ENCODE data around the gene MACROD2. TPM values are rescaled to one million over a fixed set of nuclear protein-coding genes. Genes with fewer than 3 reads are reported as not detected.

Gene MACROD2
- total RNA-seq, 1 experiment from 2014 or later = 3.1 TPM

GRCh38 chr20:15476781-15477180 is 1481.5 kb downstream of the MACROD2 start:
- Mint-ChIP-seq H3K36me3 (ENCODE audit: insufficient read depth, unreplicated experiment) (no peaks in the 10 kb centered on the region), H3K27ac (ENCODE audit: low read depth, unreplicated experiment) (no peak overlapping the region), H3K4me3 (ENCODE audit: unreplicated experiment) (no peak overlapping the region), H3K27me3 (ENCODE audit: insufficient read depth, unreplicated experiment) (no peaks in the 10 kb centered on the region), H3K4me1 (ENCODE audit: insufficient read depth, unreplicated experiment) (peaks cover 12% of the 10 kb centered on the region), H3K9me3 (ENCODE audit: unreplicated experiment) (peaks cover 7% of the 10 kb centered on the region)
- CTCF ChIA-PET = interaction anchor here (0.6 kb wide), 1 partner anchor 1325 kb away, joined by 3 read pairs; no protein-coding TSS in a partner anchor
- intact Hi-C loops (cut with micrococcal nuclease) = no loop called here
- no TSS peak for BruUV-seq (replicated peaks)
- POLR2A ChIA-PET = no interaction called here
- TF ChIP-seq, protein P1, sequence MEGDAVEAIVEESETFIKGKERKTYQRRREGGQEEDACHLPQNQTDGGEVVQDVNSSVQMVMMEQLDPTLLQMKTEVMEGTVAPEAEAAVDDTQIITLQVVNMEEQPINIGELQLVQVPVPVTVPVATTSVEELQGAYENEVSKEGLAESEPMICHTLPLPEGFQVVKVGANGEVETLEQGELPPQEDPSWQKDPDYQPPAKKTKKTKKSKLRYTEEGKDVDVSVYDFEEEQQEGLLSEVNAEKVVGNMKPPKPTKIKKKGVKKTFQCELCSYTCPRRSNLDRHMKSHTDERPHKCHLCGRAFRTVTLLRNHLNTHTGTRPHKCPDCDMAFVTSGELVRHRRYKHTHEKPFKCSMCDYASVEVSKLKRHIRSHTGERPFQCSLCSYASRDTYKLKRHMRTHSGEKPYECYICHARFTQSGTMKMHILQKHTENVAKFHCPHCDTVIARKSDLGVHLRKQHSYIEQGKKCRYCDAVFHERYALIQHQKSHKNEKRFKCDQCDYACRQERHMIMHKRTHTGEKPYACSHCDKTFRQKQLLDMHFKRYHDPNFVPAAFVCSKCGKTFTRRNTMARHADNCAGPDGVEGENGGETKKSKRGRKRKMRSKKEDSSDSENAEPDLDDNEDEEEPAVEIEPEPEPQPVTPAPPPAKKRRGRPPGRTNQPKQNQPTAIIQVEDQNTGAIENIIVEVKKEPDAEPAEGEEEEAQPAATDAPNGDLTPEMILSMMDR (IDR thresholded peaks at IDR 0.05; ENCODE audit: unreplicated experiment) = no peak
- no peak for DNase-seq (ENCODE audit: unreplicated experiment)

DNA sequence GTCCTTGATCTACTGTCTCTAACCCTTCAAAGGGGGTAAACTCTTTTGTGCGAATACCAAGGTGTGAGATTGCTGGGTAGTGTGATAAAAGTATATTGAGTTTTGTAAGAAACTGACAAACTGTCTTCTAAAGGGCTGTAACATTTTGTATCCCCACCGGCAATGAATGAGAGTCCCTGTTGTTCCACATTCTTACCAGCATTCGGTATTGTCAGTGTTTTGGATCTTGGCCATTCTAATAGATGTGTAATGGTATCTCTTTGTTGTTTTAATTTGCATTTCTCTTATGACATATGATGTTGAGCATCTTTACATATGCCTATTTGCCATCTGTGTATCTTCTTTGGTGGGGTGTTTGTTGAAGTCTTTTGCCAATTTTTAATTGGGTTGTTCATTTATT is 1487.2 kb downstream of the MACROD2 start:
- Mint-ChIP-seq H3K4me3 (ENCODE audit: unreplicated experiment) (no peak overlapping the region), H3K9me3 (ENCODE audit: unreplicated experiment) (peaks cover 4% of the 10 kb centered on the region), H3K27ac (ENCODE audit: low read depth, unreplicated experiment) (no peak overlapping the region), H3K27me3 (ENCODE audit: insufficient read depth, unreplicated experiment) (no peaks in the 10 kb centered on the region), H3K4me1 (ENCODE audit: insufficient read depth, unreplicated experiment) (peaks cover 15% of the 10 kb centered on the region), H3K36me3 (ENCODE audit: insufficient read depth, unreplicated experiment) (no peaks in the 10 kb centered on the region)
- CTCF ChIA-PET = interaction anchor here (0.6 to 0.8 kb wide), 2 partner anchors 70 to 429 kb away, joined by 3 to 5 read pairs; no protein-coding TSS in a partner anchor
- POLR2A ChIA-PET = no interaction called here
- TF ChIP-seq, protein P1 (IDR thresholded peaks at IDR 0.05; ENCODE audit: unreplicated experiment) = no peak
- intact Hi-C loops (cut with micrococcal nuclease) = no loop called here
- no TSS peak for BruUV-seq (replicated peaks)
- DNase-seq (ENCODE audit: unreplicated experiment) = peak; percentile 18

- no peak overlapping the region for H3K27ac Mint-ChIP-seq (ENCODE audit: low read depth, unreplicated experiment)
- no peak overlapping the region for H3K4me3 Mint-ChIP-seq (ENCODE audit: unreplicated experiment)
- CTCF ChIA-PET = interaction anchor here (0.6 kb wide), 1 partner anchor 543 kb away, joined by 3 read pairs; no protein-coding TSS in a partner anchor
- peaks cover 13% of the 10 kb centered on the region for H3K4me1 Mint-ChIP-seq (ENCODE audit: insufficient read depth, unreplicated experiment)
- no peak for DNase-seq (ENCODE audit: unreplicated experiment)
- no peaks in the 10 kb centered on the region for H3K9me3 Mint-ChIP-seq (ENCODE audit: unreplicated experiment)
- POLR2A ChIA-PET = interaction anchor here (0.6 kb wide), 1 partner anchor 218 kb away, joined by 5 read pairs; no protein-coding TSS in a partner anchor
- no peaks in the 10 kb centered on the region for H3K36me3 Mint-ChIP-seq (ENCODE audit: insufficient read depth, unreplicated experiment)
- intact Hi-C loops (cut with micrococcal nuclease) = loop anchor here (5.0 kb wide), 1 partner anchor 1148 kb away; the partner anchor contains the start of gene FLRT3
- TF ChIP-seq, protein P1 (IDR thresholded peaks at IDR 0.05; ENCODE audit: unreplicated experiment) = no peak
- H3K27me3 Mint-ChIP-seq (ENCODE audit: insufficient read depth, unreplicated experiment) = no peaks in the 10 kb centered on the region
- BruUV-seq (replicated peaks) = no TSS peak
These were observed 1490.2 kb downstream of the MACROD2 start for GRCh38 chr20:15485519-15485918.

DNA sequence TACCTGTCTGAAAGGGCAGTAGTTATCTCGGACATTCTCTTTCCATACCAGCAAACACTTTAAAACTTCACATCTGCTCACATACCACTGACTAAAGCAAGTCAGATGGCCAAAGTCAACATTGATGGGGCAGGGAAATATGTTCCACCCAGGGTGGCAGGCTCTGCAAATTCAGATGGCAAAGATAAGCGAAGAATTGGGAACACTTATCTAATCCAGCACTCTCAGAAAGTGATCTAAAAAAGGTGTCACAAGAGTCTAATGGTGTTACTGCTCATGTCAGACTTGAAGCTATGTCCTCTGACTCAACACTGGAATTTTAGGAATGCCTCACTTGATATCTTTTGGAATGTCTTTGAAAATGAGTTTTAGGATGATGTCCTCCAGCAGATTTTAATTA is 1491.7 kb downstream of the MACROD2 start:
- ChIA-PET CTCF (interaction anchor here (0.6 to 1.0 kb wide), 2 partner anchors 40 to 1344 kb away, joined by 3 read pairs; no protein-coding TSS in a partner anchor), POLR2A (interaction anchor here (1.0 to 1.7 kb wide), 2 partner anchors 14 to 15 kb away, joined by 3 to 5 read pairs; no protein-coding TSS in a partner anchor)
- Mint-ChIP-seq H3K9me3 (ENCODE audit: unreplicated experiment) (no peaks in the 10 kb centered on the region), H3K27me3 (ENCODE audit: insufficient read depth, unreplicated experiment) (no peaks in the 10 kb centered on the region), H3K36me3 (ENCODE audit: insufficient read depth, unreplicated experiment) (no peaks in the 10 kb centered on the region), H3K4me3 (ENCODE audit: unreplicated experiment) (no peak overlapping the region), H3K4me1 (ENCODE audit: insufficient read depth, unreplicated experiment) (peaks cover 11% of the 10 kb centered on the region), H3K27ac (ENCODE audit: low read depth, unreplicated experiment) (no peak overlapping the region)
- intact Hi-C loops (cut with micrococcal nuclease) = loop anchor here (5.0 kb wide), 1 partner anchor 1150 kb away; the partner anchor contains the start of gene FLRT3
- BruUV-seq (replicated peaks) = no TSS peak
- TF ChIP-seq, protein P1 (IDR thresholded peaks at IDR 0.05; ENCODE audit: unreplicated experiment) = no peak
- DNase-seq (ENCODE audit: unreplicated experiment) = no peak

Measured in MCF 10A (cell line).